Gastroesophageal sphincter (tissue), 4 donors: ENCODE measurements around the gene ITGA7. TPM values are rescaled to one million over a fixed set of nuclear protein-coding genes. Genes with fewer than 3 reads are reported as not detected.

Experiments used
- ATAC-seq: fragments of 150-250 bp; one replicate; pipeline ENCODE4 v1.9.1; 2016; ENCODE audit warnings: mild to moderate bottlenecking, moderate library complexity
- H3K27ac ChIP-seq, 4 donors: fragments of 200-600 bp; sonication (generic) in 3 of 4; 1 replicate in 3 of 4; 2 replicates in 1 of 4; pipeline ENCODE4 v1.5.1; 2016 to 2019
- H3K27me3 ChIP-seq: fragments of 200-600 bp; sonication (generic); one replicate; pipeline ENCODE4 v1.5.1; 2019
- H3K36me3 ChIP-seq, 2 donors: fragments of 200-600 bp; sonication (generic); one replicate each; pipeline ENCODE4 v1.5.1; 2019; ENCODE audit warnings: control low read depth in 1 of 2
- H3K4me1 ChIP-seq, 3 donors: fragments of 200-600 bp; sonication (generic); 1 replicate in 2 of 3; 2 replicates in 1 of 3; pipeline ENCODE4 v1.5.1; 2016 to 2019; ENCODE audit warnings: control low read depth in 2 of 3
- H3K4me3 ChIP-seq, 2 donors: fragments of 200-600 bp; sonication (generic); one replicate each; pipeline ENCODE4 v1.5.1; 2019; ENCODE audit warnings: mild to moderate bottlenecking in 1 of 2, moderate library complexity in 1 of 2
- H3K9me3 ChIP-seq, 3 donors: fragments of 200-600 bp; sonication (generic); one replicate each; pipeline ENCODE4 v1.5.1; 2017 to 2019; ENCODE audit warnings: control low read depth in 2 of 3
- EP300 ChIP-seq: sonication (generic); formaldehyde crosslinking; IDR thresholded peaks from one replicate; pipeline ENCODE4 v1.6.1; 2017; ENCODE audit warnings: antibody characterized with exemption, mild to moderate bottlenecking
- POLR2A ChIP-seq, 2 donors: fragments of 450-650 bp; IDR thresholded peaks; one replicate each; pipeline ENCODE4 v1.6.1; 2017; ENCODE audit warnings: antibody characterized with exemption in 2 of 2, mild to moderate bottlenecking in 2 of 2, moderate library complexity in 1 of 2
- POLR2AphosphoS5 ChIP-seq: sonication (generic); formaldehyde crosslinking; IDR thresholded peaks from one replicate; pipeline ENCODE4 v1.6.1; 2017; ENCODE audit warnings: antibody characterized with exemption
- WGBS, 2 donors: methylation state at CpG; one replicate each; pipeline ENCODE4 v1.1.5; 2018; ENCODE audit warnings: low coverage in 1 of 2; 5-methylcytosine and 5-hydroxymethylcytosine counted together
- total RNA-seq, 4 donors: library from RNA; depleted of rRNA; stranded (reverse); fragments of >200 nt; gene quantifications; one replicate each; pipeline ENCODE4 v1.1.0, GENCODE V29; 2016
- TF ChIP-seq, protein P1 (sequence below), 4 experiments: fragments of 200-600 bp in 2 of 4; fragments of 450-650 bp in 2 of 4; sonication (generic) in 1 of 4; IDR thresholded peaks; one replicate each; pipeline ENCODE4 v1.5.1; 2017 to 2019; ENCODE audit warnings: antibody characterized with exemption in 4 of 4, mild to moderate bottlenecking in 2 of 4, moderate library complexity in 2 of 4

ITGA7 gene
- total RNA-seq, 4 donors from 2014 or later, result 143 to 260 (median 182) TPM

- Histone ChIP-seq H3K36me3 (no peaks in the 10 kb centered on the region), H3K27me3 (no peaks in the 10 kb centered on the region), H3K27ac (no peak overlapping the region), H3K9me3 (no peaks in the 10 kb centered on the region), H3K4me1 (peaks cover 0 to 48% (median 14%) of the 10 kb centered on the region in 3 donors), H3K4me3 (no peak overlapping the region)
- WGBS, 2 donors, result 60 to 86% methylated on average over 1 to 5 of the region's 14 CpGs
- no peak for ATAC-seq
- no peak for TF ChIP-seq POLR2AphosphoS5
- no peak for TF ChIP-seq POLR2A (IDR thresholded peaks at IDR 0.05)
- TF ChIP-seq EP300, result no peak
- TF ChIP-seq, protein P1, sequence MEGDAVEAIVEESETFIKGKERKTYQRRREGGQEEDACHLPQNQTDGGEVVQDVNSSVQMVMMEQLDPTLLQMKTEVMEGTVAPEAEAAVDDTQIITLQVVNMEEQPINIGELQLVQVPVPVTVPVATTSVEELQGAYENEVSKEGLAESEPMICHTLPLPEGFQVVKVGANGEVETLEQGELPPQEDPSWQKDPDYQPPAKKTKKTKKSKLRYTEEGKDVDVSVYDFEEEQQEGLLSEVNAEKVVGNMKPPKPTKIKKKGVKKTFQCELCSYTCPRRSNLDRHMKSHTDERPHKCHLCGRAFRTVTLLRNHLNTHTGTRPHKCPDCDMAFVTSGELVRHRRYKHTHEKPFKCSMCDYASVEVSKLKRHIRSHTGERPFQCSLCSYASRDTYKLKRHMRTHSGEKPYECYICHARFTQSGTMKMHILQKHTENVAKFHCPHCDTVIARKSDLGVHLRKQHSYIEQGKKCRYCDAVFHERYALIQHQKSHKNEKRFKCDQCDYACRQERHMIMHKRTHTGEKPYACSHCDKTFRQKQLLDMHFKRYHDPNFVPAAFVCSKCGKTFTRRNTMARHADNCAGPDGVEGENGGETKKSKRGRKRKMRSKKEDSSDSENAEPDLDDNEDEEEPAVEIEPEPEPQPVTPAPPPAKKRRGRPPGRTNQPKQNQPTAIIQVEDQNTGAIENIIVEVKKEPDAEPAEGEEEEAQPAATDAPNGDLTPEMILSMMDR (IDR thresholded peaks at IDR 0.05), result no peak
Observed at GRCh38 chr12:55733021-55733555, 25.4 kb upstream of the ITGA7 start.

DNA sequence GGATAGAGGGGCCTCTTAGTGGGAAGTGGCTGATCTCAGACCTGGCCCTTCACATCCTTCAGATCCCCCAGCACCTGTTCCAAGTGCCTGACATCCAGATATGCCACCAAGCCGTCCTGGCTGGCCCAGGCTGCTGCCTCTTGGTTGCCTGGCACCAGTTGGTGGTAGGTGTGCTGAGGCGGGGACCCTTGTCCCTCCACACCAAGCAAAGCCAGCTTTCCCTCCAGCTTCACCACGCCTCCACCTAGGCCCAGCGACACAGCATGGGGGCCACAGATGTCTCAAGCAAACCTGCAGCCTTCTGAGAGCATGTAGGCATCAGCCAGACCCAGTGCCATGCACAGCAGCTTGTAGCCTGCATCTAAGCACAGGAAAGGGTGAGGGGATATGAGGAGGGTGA, 24.6 kb upstream of the ITGA7 start:
- H3K4me3 ChIP-seq, result no peak overlapping the region
- WGBS, 2 donors, result no CpG with 5 or more reads among the region's 4 CpGs
- H3K4me1 ChIP-seq, result peaks cover 0 to 46% (median 12%) of the 10 kb centered on the region in 3 donors
- H3K27ac ChIP-seq, result peak overlapping the region in 2 of 4 donors; percentile 40 to 42
- no peak for ATAC-seq
- TF ChIP-seq POLR2A (IDR thresholded peaks at IDR 0.05) (no peak), EP300 (no peak), POLR2AphosphoS5 (no peak)
- TF ChIP-seq, protein P1 (IDR thresholded peaks at IDR 0.05), result no peak
- H3K9me3 ChIP-seq, result no peaks in the 10 kb centered on the region
- H3K27me3 ChIP-seq, result no peaks in the 10 kb centered on the region
- no peaks in the 10 kb centered on the region for H3K36me3 ChIP-seq

DNA sequence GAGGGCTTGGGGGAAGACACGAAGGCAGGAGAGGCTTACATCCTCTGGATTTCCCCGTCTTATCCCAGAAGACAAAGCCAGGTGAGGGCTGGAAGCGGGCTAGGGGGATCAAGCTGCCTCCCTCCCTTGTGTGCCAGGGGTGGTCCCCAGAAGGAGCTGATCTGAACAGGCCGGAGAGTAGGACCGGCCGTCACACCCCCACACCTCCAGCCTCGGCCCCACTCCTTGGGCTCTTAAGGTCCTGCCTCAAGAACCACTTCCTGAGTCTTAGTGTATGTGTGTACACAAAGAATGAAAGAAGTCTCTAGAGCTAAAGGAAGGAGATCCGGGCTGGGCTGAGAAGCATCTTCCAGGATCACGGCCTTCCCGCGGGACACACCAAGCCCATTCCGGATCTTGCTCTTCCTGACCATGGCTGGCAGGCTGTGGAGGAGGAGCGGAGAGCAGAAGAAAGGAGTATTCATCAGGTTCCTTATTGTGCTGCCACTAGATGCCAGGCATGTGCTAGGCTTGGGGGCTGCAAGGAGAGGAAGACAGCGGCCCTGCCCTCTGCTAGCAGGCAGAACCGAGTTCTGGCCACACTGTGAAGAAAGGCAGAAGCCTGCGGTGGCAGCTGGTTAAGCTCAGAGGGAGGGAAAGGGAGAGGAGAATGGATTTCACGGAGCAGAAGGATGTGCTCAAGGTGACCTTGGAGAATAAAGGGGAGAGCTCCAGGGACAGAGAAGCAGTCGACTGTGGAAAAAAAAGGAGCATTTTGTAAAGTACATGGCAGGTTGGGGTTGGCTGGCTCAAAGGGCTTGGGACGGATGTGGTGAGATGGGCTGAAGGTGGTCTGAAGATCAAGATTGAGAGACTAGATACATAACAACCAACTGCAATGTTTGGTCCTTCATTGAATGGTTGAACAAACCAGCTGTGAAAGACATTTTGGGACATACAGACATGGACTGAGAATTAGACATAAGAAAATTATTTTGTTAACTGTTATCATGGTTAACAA, 22.4 kb upstream of the ITGA7 start:
- Histone ChIP-seq H3K4me3 (peak overlapping the region; percentile 76 to 78), H3K27me3 (no peaks in the 10 kb centered on the region), H3K27ac (peak overlapping the region; percentile 90 to 98 (median 97)), H3K4me1 (peaks cover 6 to 60% (median 28%) of the 10 kb centered on the region in 3 donors), H3K36me3 (peaks cover 0 to 20% of the 10 kb centered on the region in 2 donors), H3K9me3 (no peaks in the 10 kb centered on the region)
- TF ChIP-seq POLR2A (IDR thresholded peaks at IDR 0.05) (peak in 1 of 2 donors; percentile 11), POLR2AphosphoS5 (peak; percentile 16)
- TF ChIP-seq, protein P1 (IDR thresholded peaks at IDR 0.05), result no peak
- peak; percentile 6 for ATAC-seq
- 4 to 9% methylated on average over 3 to 8 of the region's 19 CpGs for WGBS, 2 donors

GRCh38 chr12:55728939-55729818, 21.5 kb upstream of the ITGA7 start, which contains the start of gene CD63:
TSS of gene CD63 (minus strand) at chr12:55729009. CDS start at chr12:55728341, 668 bp downstream.
- H3K9me3 ChIP-seq, result no peaks in the 10 kb centered on the region
- 0% methylated on average over 8 of the region's 61 CpGs; no CpG with 5 or more reads in 1 of the 2 donors for WGBS, 2 donors
- TF ChIP-seq, protein P1 (IDR thresholded peaks at IDR 0.05), result peak in 1 of 4 experiments; percentile 2
- TF ChIP-seq POLR2AphosphoS5, result peak; percentile 91
- peak; percentile 91 to 97 for TF ChIP-seq POLR2A (IDR thresholded peaks at IDR 0.05)
- no peak for TF ChIP-seq EP300

More at GRCh38 chr12:55728939-55729818, 21.5 kb upstream of the ITGA7 start, which contains the start of gene CD63:
- Histone ChIP-seq H3K4me3 (peak within 1 kb of the TSS; percentile 76 to 78), H3K27me3 (no peaks in the 10 kb centered on the region), H3K36me3 (peaks cover 0 to 30% of the 10 kb centered on the region in 2 donors), H3K27ac (peak within 1 kb of the TSS; percentile 90 to 98 (median 97)), H3K4me1 (peaks cover 6 to 69% (median 35%) of the 10 kb centered on the region in 3 donors)
- peak; percentile 88 for ATAC-seq
